Type B pancreatic cell (in vitro differentiated cells): ENCODE data around the gene PCCA. TPM values are rescaled to one million over a fixed set of nuclear protein-coding genes. Genes with fewer than 3 reads are reported as not detected.
A peak's percentile ranks its signal among the peaks of the same experiment; 100 is the strongest.

Experiments
- DNase-seq: peaks from one replicate; pipeline ENCODE4 v3.0.0; 2021; ENCODE audit warnings: mixed read lengths; ENCODE audit not compliant: unreplicated experiment; ENCODE audit errors: extremely low spot score
- H3K27ac Mint-ChIP-seq: 2 replicates; pipeline ENCODE4 v1.8.0; 2021; ENCODE audit warnings: mild to moderate bottlenecking, mixed read lengths
- H3K27me3 Mint-ChIP-seq: 2 replicates; pipeline ENCODE4 v1.8.0; 2021; ENCODE audit warnings: mixed read lengths
- H3K36me3 Mint-ChIP-seq: 2 replicates; pipeline ENCODE4 v1.8.0; 2021; ENCODE audit warnings: mixed read lengths
- H3K4me1 Mint-ChIP-seq: one replicate; pipeline ENCODE4 v1.8.0; 2021; ENCODE audit warnings: mixed read lengths; ENCODE audit not compliant: unreplicated experiment
- H3K4me3 Mint-ChIP-seq: 2 replicates; pipeline ENCODE4 v1.8.0; 2021; ENCODE audit warnings: mild to moderate bottlenecking, mixed read lengths
- H3K9me3 Mint-ChIP-seq: 2 replicates; pipeline ENCODE4 v1.8.0; 2021; ENCODE audit warnings: mixed read lengths
- total RNA-seq: library from RNA; stranded (reverse); gene quantifications from 2 replicates; pipeline ENCODE4 v1.2.1, GENCODE V29; 2021; ENCODE audit warnings: low replicate concordance
- TF ChIP-seq, protein P1 (sequence below): fragments of 200-600 bp; sonication (generic); conservative IDR thresholded peaks from 2 replicates; pipeline ENCODE4 v1.5.0; 2021; ENCODE audit warnings: antibody characterized with exemption, mild to moderate bottlenecking

The PCCA gene
- total RNA-seq, 1 donor from 2014 or later = 46.8 TPM

DNA sequence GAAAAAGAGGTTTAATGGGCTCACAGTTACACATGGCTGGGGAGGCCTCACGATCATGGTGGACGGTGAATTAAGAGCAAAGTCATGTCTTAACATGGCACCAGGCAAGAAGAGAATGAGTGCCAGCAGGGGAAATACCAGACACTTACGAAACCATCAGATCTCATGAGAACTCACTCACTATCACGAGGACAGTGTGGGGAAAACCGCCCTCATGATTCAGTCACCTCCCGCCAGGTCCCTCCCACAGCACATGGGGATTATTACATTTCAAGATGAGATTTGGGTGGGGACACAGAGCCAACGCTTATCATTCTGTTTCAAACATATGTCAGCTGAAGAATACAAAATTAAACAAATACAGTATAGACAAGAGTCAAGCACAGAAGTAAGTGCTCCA, 165.1 kb downstream of the PCCA start:
- H3K27me3 Mint-ChIP-seq = no peaks in the 10 kb centered on the region
- no peak for DNase-seq
- H3K9me3 Mint-ChIP-seq = no peaks in the 10 kb centered on the region
- peaks cover 13% of the 10 kb centered on the region for H3K36me3 Mint-ChIP-seq
- TF ChIP-seq, protein P1, sequence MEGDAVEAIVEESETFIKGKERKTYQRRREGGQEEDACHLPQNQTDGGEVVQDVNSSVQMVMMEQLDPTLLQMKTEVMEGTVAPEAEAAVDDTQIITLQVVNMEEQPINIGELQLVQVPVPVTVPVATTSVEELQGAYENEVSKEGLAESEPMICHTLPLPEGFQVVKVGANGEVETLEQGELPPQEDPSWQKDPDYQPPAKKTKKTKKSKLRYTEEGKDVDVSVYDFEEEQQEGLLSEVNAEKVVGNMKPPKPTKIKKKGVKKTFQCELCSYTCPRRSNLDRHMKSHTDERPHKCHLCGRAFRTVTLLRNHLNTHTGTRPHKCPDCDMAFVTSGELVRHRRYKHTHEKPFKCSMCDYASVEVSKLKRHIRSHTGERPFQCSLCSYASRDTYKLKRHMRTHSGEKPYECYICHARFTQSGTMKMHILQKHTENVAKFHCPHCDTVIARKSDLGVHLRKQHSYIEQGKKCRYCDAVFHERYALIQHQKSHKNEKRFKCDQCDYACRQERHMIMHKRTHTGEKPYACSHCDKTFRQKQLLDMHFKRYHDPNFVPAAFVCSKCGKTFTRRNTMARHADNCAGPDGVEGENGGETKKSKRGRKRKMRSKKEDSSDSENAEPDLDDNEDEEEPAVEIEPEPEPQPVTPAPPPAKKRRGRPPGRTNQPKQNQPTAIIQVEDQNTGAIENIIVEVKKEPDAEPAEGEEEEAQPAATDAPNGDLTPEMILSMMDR = no peak
- peak overlapping the region; percentile 35 for H3K27ac Mint-ChIP-seq
- H3K4me1 Mint-ChIP-seq = no peaks in the 10 kb centered on the region
- H3K4me3 Mint-ChIP-seq = no peak overlapping the region

DNA sequence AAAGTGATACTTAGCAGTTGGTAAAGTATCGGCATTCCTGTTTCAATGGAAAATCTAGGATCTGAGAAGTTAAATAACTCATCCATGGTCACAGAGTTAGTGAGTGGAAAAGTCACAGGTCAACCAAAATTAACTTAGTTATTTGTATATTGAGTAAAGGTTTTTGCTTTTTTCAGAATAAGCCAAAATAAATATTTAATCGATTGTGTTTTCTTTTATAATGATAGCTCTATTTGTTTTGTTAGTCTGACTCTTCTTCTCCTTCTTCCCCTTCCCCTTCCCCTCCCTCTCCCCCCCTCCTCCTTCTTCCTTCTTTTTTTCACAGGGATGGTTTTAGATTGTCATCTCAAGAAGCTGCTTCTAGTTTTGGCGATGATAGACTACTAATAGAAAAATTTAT, 173.5 kb downstream of the PCCA start:
- Mint-ChIP-seq H3K9me3 (no peaks in the 10 kb centered on the region), H3K4me1 (no peaks in the 10 kb centered on the region), H3K36me3 (peaks cover 8% of the 10 kb centered on the region), H3K27me3 (no peaks in the 10 kb centered on the region), H3K27ac (no peak overlapping the region), H3K4me3 (no peak overlapping the region)
- TF ChIP-seq, protein P1 = no peak
- DNase-seq = no peak

DNA sequence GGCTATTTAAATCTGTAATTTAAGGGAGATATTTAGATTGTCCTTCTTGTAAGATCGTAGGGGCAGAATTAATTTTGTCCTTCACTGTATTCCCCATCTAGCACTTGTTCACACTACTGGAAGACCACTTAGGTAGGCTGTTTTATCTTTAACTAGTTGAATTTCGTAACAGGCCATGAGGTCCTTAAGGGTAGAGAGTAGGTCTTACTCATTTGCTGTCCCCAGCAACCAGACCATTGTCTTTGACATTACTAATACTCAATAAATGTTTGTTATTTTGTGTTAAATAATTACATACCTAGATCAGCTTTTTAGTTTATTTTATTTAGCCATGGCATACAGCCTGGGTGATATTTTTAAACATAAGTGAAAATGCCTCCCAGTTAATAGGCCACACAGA, 177.1 kb downstream of the PCCA start:
- Mint-ChIP-seq H3K4me1 (no peaks in the 10 kb centered on the region), H3K36me3 (peaks cover 12% of the 10 kb centered on the region), H3K9me3 (no peaks in the 10 kb centered on the region), H3K4me3 (no peak overlapping the region), H3K27me3 (no peaks in the 10 kb centered on the region), H3K27ac (no peak overlapping the region)
- TF ChIP-seq, protein P1 = no peak
- DNase-seq = no peak

DNA sequence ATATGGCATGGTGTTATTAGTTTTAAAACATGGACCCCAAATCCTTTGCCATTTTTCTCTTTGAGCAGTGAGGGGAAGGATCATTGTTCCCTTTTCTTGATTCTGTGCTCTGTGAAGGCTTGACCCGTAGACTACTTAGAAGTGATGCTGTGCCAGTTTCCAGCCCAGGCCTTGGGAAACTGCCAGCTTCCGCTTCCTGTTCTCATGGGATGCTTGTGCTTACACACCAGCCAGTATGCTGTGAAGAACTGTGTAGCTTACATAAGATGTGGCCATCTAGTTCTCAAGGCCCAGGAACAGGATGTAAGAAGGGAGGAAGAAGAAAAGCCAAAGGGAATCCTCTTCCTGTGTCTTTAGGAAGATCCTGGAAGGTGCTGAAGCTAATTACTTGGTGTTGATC, 180.9 kb downstream of the PCCA start:
- no peaks in the 10 kb centered on the region for H3K4me1 Mint-ChIP-seq
- peak overlapping the region; percentile 52 for H3K27ac Mint-ChIP-seq
- no peaks in the 10 kb centered on the region for H3K9me3 Mint-ChIP-seq

DNA sequence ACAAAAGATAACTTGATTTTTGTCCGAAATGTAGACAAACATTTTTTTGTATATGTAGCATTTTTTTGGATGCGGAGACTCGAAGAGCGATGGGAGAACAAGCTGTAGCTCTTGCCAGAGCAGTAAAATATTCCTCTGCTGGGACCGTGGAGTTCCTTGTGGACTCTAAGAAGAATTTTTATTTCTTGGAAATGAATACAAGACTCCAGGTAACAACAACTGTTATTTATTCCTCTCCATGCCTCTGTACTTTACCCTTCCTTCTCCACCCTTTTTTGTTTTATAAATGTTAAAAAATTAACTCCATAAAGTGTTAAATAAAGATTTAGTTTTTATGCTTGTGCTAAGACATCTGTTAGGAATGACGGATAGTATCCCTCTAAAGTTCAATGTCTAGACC, 184.2 kb downstream of the PCCA start:
- DNase-seq = no peak
- Mint-ChIP-seq H3K27me3 (no peaks in the 10 kb centered on the region), H3K4me1 (no peaks in the 10 kb centered on the region), H3K27ac (no peak overlapping the region), H3K9me3 (no peaks in the 10 kb centered on the region), H3K4me3 (no peak overlapping the region), H3K36me3 (peaks cover 26% of the 10 kb centered on the region)
- TF ChIP-seq, protein P1 = no peak

More for the DNA sequence above, 180.9 kb downstream of the PCCA start:
- peaks cover 12% of the 10 kb centered on the region for H3K36me3 Mint-ChIP-seq
- TF ChIP-seq, protein P1 = no peak
- H3K27me3 Mint-ChIP-seq = no peaks in the 10 kb centered on the region
- no peak for DNase-seq
- no peak overlapping the region for H3K4me3 Mint-ChIP-seq

DNA sequence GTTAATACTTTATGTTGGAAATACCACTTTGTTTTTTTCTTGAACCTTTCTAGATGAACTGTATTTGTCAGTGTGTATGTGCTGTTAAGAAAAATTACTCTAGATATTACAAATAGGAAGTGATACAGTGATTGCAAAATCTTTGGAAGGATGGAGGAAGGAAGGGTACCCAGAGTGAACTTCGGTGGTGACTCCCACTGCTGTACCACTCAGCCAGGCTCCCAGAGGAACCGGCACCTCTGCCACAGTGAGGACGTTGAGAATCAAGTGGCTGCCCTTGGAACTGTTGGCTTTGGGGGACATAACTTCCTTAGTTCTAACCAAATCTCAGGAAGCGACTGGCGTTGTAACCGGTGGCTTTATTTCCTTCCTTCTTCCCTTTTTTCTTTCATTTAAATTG, 184.7 kb downstream of the PCCA start:
- TF ChIP-seq, protein P1 = no peak
- no peaks in the 10 kb centered on the region for H3K9me3 Mint-ChIP-seq
- H3K27ac Mint-ChIP-seq = no peak overlapping the region
- peaks cover 26% of the 10 kb centered on the region for H3K36me3 Mint-ChIP-seq
- no peak overlapping the region for H3K4me3 Mint-ChIP-seq
- H3K4me1 Mint-ChIP-seq = no peaks in the 10 kb centered on the region
- H3K27me3 Mint-ChIP-seq = no peaks in the 10 kb centered on the region
- no peak for DNase-seq
